ENCODE data around the gene DOP1A.

DOP1A gene

DNA sequence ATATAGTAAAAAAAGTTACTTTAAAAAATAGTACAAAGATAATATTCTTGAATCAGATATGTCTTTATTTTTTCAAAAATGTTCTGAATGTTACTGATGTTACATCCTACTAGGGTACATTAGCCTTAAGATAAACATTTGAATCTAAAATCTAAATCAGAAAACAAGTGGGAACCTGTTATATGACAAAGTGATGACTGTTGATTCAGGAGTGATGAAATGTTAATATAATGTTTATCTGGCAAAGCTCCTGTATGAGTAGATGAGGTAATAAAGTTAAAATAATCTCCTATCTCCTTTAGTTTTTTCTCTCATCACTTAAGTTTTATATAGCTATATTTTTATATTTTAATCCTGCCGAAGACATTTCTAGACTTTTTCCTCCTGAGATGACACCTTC lies 4.2 kb downstream of the DOP1A start:
- DNase-seq (ENCODE audit: low read depth in 2 of 2): no peak

DNA sequence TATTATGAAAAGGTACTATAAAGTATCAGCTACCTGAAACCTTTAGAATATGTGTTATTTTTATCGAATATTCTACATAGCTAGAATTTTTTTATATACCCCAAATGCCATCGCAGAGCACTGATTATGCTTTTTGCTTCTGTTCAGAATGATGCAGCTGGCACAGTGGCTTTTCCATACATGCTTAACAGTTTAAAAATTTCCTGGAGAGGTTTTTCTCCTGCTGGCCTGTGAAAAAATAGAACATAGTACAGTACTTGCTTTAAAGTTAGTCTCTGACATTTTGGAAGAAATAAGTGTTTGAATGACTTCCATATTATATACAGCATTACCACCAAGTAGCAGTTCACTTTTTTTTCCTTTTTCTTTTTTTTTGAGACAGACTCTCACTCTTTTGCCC lies 5.3 kb downstream of the DOP1A start:
- no peak for DNase-seq (ENCODE audit: low read depth in 2 of 2)

GRCh38 chr6:83073615-83074014 lies 6.1 kb downstream of the DOP1A start:
- no peak for DNase-seq (ENCODE audit: low read depth in 2 of 2)

DNA sequence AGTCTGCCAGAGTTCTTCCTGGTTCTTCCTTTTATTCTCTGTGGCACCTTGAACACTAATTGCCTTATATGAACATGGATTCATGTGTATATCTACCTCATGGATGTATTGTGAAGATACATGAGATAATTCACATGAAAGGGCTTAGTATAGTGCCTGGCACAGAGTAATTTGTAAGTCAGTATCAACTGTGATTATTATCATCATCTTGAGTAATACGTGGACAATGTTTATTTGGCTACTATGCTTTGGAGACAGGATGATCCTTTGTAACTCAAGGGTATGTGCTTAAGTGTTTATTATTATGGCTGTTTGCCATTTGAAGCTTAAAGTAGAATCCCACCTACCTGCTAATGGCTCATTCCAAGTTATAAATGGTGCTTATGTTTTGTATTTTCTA lies 16.0 kb downstream of the DOP1A start:
- no peak for DNase-seq (ENCODE audit: low read depth in 2 of 2)

- no peak for DNase-seq (ENCODE audit: low read depth in 2 of 2)
Measured at GRCh38 chr6:83086751-83087150, 19.3 kb downstream of the DOP1A start.

- DNase-seq (ENCODE audit: low read depth in 2 of 2): no peak
Measured at GRCh38 chr6:83092756-83093399, 25.4 kb downstream of the DOP1A start.

GRCh38 chr6:83096791-83097190 lies 29.3 kb downstream of the DOP1A start:
- no peak for DNase-seq (ENCODE audit: low read depth in 2 of 2)

DNA sequence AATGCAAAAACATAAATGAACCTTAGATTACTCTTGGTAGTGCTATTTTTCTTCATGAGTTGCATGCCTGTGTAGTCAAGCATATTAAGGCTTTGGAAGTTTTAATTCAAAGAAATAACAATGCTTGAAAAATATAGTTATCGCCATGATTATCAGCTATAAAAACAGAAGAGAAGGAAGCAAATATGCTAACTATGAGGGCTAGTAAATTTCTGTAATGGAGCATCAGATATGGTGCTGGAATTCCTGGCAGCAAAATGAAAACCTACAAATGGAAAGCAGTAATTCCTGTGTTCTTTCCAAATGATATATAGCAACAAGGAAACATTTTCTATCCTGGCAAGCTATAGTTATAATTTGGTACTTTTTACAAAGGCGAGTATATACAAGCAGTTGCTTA lies 29.7 kb downstream of the DOP1A start:
- no peak for DNase-seq (ENCODE audit: low read depth in 2 of 2)

DNA sequence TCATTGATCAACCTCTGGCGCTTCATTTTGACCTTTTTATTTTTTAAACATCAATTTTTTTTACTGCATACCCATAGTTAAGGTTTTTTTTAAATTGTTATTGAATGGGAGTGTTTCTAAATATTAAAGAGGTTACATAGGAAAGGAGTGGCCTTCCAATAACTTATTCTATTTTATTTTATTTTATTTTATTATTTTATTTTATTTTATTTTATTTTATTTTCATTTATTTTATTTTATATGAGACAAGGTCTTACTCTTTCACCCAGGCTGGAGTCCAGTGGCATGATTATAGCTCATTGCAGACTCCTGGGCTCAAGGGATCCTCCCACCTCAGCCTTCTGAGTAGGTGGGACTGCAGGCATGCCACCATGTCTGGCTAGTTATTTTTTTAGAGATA lies 30.2 kb downstream of the DOP1A start:
- no peak for DNase-seq (ENCODE audit: low read depth in 2 of 2)

DNA sequence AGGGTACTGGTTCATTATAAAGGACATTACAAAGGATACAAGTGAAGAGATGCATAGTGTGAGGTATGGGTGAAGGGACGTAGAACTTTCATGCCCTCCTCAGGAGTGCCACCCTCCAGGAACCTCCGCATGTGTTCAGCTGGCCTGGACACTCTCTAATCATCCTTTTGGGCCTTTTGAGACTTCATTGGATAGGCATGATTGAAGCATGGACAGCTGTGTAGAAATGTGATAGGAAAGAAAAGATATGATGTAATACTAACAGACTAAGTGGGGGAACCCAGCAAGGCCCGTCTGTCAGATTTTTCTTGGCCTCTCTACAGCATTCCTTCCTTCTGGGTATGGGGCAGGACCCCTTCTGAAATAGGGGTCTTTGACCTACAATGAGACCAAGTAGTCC lies 31.1 kb downstream of the DOP1A start:
- DNase-seq (ENCODE audit: low read depth in 2 of 2): no peak

GRCh38 chr6:83108378-83108777 lies 40.9 kb downstream of the DOP1A start:
- no peak for DNase-seq (ENCODE audit: low read depth in 2 of 2)

DNA sequence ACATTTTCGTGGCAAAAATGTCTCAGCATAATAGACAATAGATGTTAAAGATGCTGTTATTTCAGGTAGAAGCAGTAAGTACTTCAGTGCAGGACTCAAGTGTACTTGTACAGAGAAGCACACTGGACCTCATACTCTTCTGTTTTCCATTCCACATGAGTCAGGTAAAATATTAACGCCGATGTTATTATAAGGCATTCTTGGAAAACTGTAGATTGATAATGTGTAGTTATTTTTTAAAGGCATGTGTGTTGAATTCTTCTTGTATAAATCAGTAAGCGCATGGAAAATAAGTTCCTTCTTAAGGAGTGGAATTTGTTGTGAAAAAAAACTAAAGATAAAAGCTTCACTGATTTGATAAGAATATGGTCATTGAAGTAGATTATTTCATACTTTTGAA lies 45.8 kb downstream of the DOP1A start:
- no peak for DNase-seq (ENCODE audit: low read depth in 2 of 2)

DNA sequence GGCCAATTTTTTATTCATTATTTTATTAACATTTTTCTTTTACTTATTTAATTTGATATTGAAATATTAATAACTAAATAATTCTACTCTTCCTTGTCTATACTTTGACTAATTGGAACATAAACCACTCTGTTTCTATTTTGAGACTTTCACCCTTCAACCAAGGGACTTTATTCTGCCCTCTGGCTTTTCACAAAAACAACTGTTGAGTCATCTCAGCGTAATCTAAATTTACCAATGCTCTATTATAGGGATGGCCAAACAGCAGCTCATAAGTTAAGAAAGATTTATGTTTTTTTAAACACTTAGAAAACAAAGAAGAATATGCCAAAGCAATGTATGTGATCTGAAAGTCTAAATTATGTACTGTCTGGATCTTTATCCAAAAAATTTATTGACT lies 46.7 kb downstream of the DOP1A start:
- no peak for DNase-seq (ENCODE audit: low read depth in 2 of 2)

GRCh38 chr6:83117802-83118201 lies 50.3 kb downstream of the DOP1A start:
- no peak for DNase-seq (ENCODE audit: low read depth in 2 of 2)

GRCh38 chr6:83119742-83120300 lies 52.4 kb downstream of the DOP1A start:
- no peak for DNase-seq (ENCODE audit: low read depth in 2 of 2)

- no peak for DNase-seq (ENCODE audit: low read depth in 2 of 2)
Measured at GRCh38 chr6:83124553-83124952, 57.1 kb downstream of the DOP1A start.

DNA sequence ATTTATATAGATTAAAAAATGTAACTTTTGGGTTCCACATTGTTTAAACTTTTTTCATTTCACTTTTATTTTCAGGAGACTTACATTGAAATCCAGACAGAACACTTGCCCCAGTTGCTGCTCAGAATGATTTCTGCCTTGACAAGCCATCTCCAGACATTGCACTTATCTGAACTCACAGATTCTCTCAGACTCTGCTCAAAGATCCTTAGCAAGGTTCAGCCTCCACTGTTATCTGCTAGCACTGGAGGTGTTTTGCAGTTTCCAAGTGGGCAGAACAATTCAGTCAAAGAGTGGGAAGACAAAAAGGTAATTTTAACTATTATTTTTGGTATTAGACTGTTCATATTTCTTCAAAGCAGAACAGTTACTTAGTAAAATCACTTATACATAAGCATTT lies 58.0 kb downstream of the DOP1A start:
- no peak for DNase-seq (ENCODE audit: low read depth in 2 of 2)

DNA sequence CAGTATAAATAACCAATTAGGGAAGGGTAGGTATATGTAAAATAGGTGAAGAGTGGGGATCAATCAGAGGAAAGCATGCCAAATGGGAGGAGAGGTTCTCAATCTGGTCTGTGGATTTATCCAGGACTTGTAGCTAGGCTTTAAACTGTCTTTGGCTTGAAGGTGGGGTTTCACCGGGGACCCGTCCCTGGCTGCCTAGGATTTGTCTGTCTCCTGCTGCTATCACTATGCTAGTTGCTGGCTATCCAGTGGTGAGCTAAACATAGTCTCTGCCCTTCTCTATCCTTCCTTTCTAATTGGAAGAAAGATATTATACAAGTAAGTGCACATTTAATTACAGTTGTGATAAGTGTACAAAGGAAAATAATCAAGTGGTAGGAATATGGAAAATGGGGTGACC lies 58.8 kb downstream of the DOP1A start:
- no peak for DNase-seq (ENCODE audit: low read depth in 2 of 2)

- no peak for DNase-seq (ENCODE audit: low read depth in 2 of 2)
Measured at GRCh38 chr6:83126807-83127206, 59.3 kb downstream of the DOP1A start.

DNA sequence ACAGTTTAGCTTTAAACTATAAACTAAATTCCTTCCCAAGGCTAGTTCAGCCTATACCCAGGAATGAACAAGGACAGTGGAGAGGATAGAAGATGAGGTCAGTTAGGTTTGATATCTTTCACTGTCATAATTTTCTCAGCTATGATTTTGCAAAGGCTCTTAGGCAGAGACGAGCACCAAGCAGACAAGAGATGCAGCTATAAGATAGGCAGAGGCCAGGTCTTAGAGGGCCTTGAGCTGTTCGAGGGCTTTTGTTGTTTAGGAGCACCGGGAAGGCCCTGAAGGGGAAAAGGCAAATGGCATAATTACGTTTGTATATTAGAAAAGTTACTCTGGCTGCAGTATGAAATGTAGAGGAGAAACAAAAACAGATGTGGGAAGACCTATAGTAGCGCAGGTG lies 59.8 kb downstream of the DOP1A start:
- DNase-seq (ENCODE audit: low read depth in 2 of 2): no peak

DNA sequence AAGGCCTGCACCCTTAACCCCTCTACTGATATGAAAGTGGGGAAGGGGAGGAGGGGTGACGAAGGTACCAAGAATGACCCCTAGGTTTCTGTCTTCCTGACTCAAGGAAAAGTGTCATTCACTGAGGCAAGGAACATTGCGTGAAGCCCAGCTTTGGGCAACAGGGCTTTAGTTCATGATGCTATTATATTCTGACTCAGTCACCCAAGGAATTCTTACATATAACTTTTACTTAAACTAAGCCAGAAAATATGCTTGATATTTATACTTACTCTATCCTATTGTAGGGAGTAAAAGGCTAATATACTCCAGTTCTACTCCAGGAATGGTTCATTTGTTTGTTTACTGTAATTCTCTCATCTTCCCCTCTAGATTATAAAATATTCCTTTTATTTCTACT lies 60.5 kb downstream of the DOP1A start:
- DNase-seq (ENCODE audit: low read depth in 2 of 2): no peak

DNA sequence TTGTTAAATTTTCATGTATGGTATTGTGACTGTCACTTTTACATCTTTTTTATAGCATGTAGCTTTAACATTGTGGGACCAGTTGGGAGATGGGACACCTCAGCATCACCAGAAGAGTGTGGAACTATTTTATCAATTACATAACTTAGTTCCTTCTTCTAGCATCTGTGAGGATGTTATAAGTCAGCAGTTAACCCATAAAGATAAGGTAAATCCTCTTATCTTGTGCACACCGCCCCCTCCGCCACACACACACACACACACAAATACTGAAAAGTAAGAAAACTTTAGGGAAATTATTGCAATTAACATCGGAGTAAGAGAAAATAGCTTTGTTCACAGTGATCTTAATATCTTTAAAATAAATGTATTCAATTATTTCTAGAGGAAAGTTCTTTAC lies 64.7 kb downstream of the DOP1A start:
- DNase-seq (ENCODE audit: low read depth in 2 of 2): no peak

DNA sequence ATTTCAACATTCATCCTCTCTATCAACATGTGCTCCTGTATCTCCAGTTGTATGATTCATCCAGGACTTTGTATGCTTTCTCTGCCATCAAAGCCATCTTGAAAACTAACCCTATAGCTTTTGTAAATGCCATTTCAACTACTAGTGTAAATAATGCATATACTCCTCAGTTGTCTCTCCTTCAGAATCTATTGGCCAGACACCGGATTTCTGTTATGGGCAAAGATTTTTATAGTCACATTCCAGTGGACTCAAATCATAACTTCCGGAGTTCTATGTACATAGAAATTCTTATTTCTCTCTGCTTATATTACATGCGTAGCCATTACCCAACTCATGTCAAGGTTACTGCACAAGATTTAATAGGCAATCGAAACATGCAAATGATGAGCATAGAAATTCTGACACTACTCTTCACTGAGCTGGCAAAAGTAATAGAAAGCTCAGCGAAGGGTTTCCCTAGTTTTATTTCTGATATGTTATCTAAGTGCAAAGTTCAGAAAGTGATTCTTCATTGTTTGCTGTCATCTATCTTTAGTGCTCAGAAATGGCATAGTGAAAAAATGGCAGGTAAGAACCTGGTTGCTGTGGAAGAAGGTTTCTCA lies 70.7 kb downstream of the DOP1A start:
- no peak for DNase-seq (ENCODE audit: low read depth in 2 of 2)

GRCh38 chr6:83138758-83139157 lies 71.3 kb downstream of the DOP1A start:
- DNase-seq (ENCODE audit: low read depth in 2 of 2): no peak

Measured in stimulated activated CD4-positive, alpha-beta T cell treated with anti-CD3 and anti-CD28 coated beads, Interleukin-12 subunit alpha, Interleukin-12 subunit beta, amount 100 ng/mL, for 24 hours (primary cell).